ENCODE data around the gene MMD. TPM values are rescaled to one million over a fixed set of nuclear protein-coding genes. Genes with fewer than 3 reads are reported as not detected.
A peak's percentile ranks its signal among the peaks of the same experiment; 100 is the strongest.
"Not testable (repeated sequence)": the region's sequence is repeated elsewhere in the genome, so short reads cannot be mapped to it uniquely, and the experiment has no call there.

MMD gene
- 52.1 and 57.7 TPM in 2 replicates for polyA plus RNA-seq (2013)

GRCh38 chr17:55421179-55421934, at the start of gene MMD:
Gene MMD (minus strand): TSS chr17:55421835. CDS start chr17:55421695, 140 bp downstream.
- peak within 1 kb of the TSS; percentile 87 for H4K91ac ChIP-seq (ENCODE audit: low read depth, low read length)
- peak within 1 kb of the TSS; percentile 90 for H2AK5ac ChIP-seq (ENCODE audit: low read length)
- H3K4me3 ChIP-seq (ENCODE audit: low read depth, low read length): peak within 1 kb of the TSS; percentile 88
- H4K8ac ChIP-seq (ENCODE audit: low read depth, low read length): peak within 1 kb of the TSS; percentile 96
- H3K79me1 ChIP-seq (ENCODE audit: low read length): peaks cover 14% of the 10 kb centered on the region
- H2BK12ac ChIP-seq (ENCODE audit: low read length): peak within 1 kb of the TSS; percentile 86
- H3K4ac ChIP-seq (ENCODE audit: low read depth, low read length): peak within 1 kb of the TSS; percentile 72
- H3K27me3 ChIP-seq (ENCODE audit: insufficient read depth, low read length): no peaks in the 10 kb centered on the region
- DNase-seq: peak; percentile 51 to 64
- peak within 1 kb of the TSS; percentile 27 for H2BK120ac ChIP-seq (ENCODE audit: insufficient read depth, low read length, poor library complexity)
- H3K79me2 ChIP-seq (ENCODE audit: control insufficient read depth, insufficient read depth, low read length, poor library complexity): peaks cover 11% of the 10 kb centered on the region
- H3K9me3 ChIP-seq (ENCODE audit: insufficient read depth, low read depth, low read length): no peaks in the 10 kb centered on the region
- no peaks in the 10 kb centered on the region for H3K36me3 ChIP-seq (ENCODE audit: control insufficient read depth in 1 of 2, insufficient read depth in 2 of 2, low read length in 2 of 2)
- peak within 1 kb of the TSS; percentile 85 for H3K4me2 ChIP-seq (ENCODE audit: low read length)
- H3K18ac ChIP-seq (ENCODE audit: low read length): peak within 1 kb of the TSS; percentile 76
- no CpG with 5 or more reads among the region's 62 CpGs for WGBS (ENCODE audit: extremely low coverage, insufficient coverage, insufficient read length)
- peak within 1 kb of the TSS; percentile 28 for H3K14ac ChIP-seq (ENCODE audit: low read length)
- peak within 1 kb of the TSS; percentile 58 for H4K12ac ChIP-seq (ENCODE audit: low read depth, low read length)
- H2BK5ac ChIP-seq (ENCODE audit: low read depth, low read length, poor library complexity): peak within 1 kb of the TSS; percentile 95
- H3K4me1 ChIP-seq (ENCODE audit: control insufficient read depth in 1 of 2, insufficient read depth in 2 of 2, low read length in 2 of 2): peaks cover 0 to 11% of the 10 kb centered on the region in 2 experiments
- H2AFZ ChIP-seq (ENCODE audit: insufficient read depth, low read length, poor library complexity): peak within 1 kb of the TSS; percentile 53
- H3K27ac ChIP-seq (ENCODE audit: low read depth, low read length): peak within 1 kb of the TSS; percentile 91
- H3K9ac ChIP-seq (ENCODE audit: low read length): peak within 1 kb of the TSS; percentile 81
- no peak within 1 kb of the TSS for H3K23ac ChIP-seq (ENCODE audit: low read length)

- Histone ChIP-seq H3K36me3 (ENCODE audit: control insufficient read depth in 1 of 2, insufficient read depth in 2 of 2, low read length in 2 of 2) (no peaks in the 10 kb centered on the region), H4K91ac (ENCODE audit: low read depth, low read length) (no peak overlapping the region), H3K4ac (ENCODE audit: low read depth, low read length) (no peak overlapping the region), H4K8ac (ENCODE audit: low read depth, low read length) (no peak overlapping the region), H3K79me1 (ENCODE audit: low read length) (no peaks in the 10 kb centered on the region), H3K27me3 (ENCODE audit: insufficient read depth, low read length) (no peaks in the 10 kb centered on the region), H3K4me3 (ENCODE audit: low read depth, low read length) (no peak overlapping the region), H3K18ac (ENCODE audit: low read length) (no peak overlapping the region), H2AK5ac (ENCODE audit: low read length) (no peak overlapping the region), H3K9me3 (ENCODE audit: insufficient read depth, low read depth, low read length) (peaks cover 2% of the 10 kb centered on the region), H3K27ac (ENCODE audit: low read depth, low read length) (no peak overlapping the region), H3K79me2 (ENCODE audit: control insufficient read depth, insufficient read depth, low read length, poor library complexity) (no peaks in the 10 kb centered on the region), H2BK120ac (ENCODE audit: insufficient read depth, low read length, poor library complexity) (no peak overlapping the region), H3K9ac (ENCODE audit: low read length) (no peak overlapping the region), H3K4me2 (ENCODE audit: low read length) (no peak overlapping the region), H2AFZ (ENCODE audit: insufficient read depth, low read length, poor library complexity) (no peak overlapping the region), H2BK12ac (ENCODE audit: low read length) (no peak overlapping the region), H3K23ac (ENCODE audit: low read length) (no peak overlapping the region), H4K12ac (ENCODE audit: low read depth, low read length) (no peak overlapping the region), H2BK5ac (ENCODE audit: low read depth, low read length, poor library complexity) (no peak overlapping the region), H3K4me1 (ENCODE audit: control insufficient read depth in 1 of 2, insufficient read depth in 2 of 2, low read length in 2 of 2) (no peaks in the 10 kb centered on the region), H3K14ac (ENCODE audit: low read length) (no peak overlapping the region)
- WGBS (ENCODE audit: extremely low coverage, insufficient coverage, insufficient read length): no CpG with 5 or more reads among the region's 7 CpGs
- no peak for DNase-seq
Observed at GRCh38 chr17:55466671-55467070, 45.0 kb upstream of the MMD start.

- H4K91ac ChIP-seq (ENCODE audit: low read depth, low read length); H3K79me1 ChIP-seq (ENCODE audit: low read length); H3K36me3 ChIP-seq (ENCODE audit: control insufficient read depth in 1 of 2, insufficient read depth in 2 of 2, low read length in 2 of 2); H2BK5ac ChIP-seq (ENCODE audit: low read depth, low read length, poor library complexity); H3K4me3 ChIP-seq (ENCODE audit: low read depth, low read length); DNase-seq; H3K14ac ChIP-seq (ENCODE audit: low read length); H2BK120ac ChIP-seq (ENCODE audit: insufficient read depth, low read length, poor library complexity); H3K18ac ChIP-seq (ENCODE audit: low read length); H3K4me2 ChIP-seq (ENCODE audit: low read length); H3K23ac ChIP-seq (ENCODE audit: low read length); H2AK5ac ChIP-seq (ENCODE audit: low read length); H3K9ac ChIP-seq (ENCODE audit: low read length); H2BK12ac ChIP-seq (ENCODE audit: low read length); H4K12ac ChIP-seq (ENCODE audit: low read depth, low read length); H3K79me2 ChIP-seq (ENCODE audit: control insufficient read depth, insufficient read depth, low read length, poor library complexity); H4K8ac ChIP-seq (ENCODE audit: low read depth, low read length); H3K27ac ChIP-seq (ENCODE audit: low read depth, low read length); H3K4me1 ChIP-seq (ENCODE audit: control insufficient read depth in 1 of 2, insufficient read depth in 2 of 2, low read length in 2 of 2); H3K9me3 ChIP-seq (ENCODE audit: insufficient read depth, low read depth, low read length); H3K27me3 ChIP-seq (ENCODE audit: insufficient read depth, low read length); H2AFZ ChIP-seq (ENCODE audit: insufficient read depth, low read length, poor library complexity); H3K4ac ChIP-seq (ENCODE audit: low read depth, low read length): not testable (repeated sequence)
- no CpG with 5 or more reads among the region's 4 CpGs for WGBS (ENCODE audit: extremely low coverage, insufficient coverage, insufficient read length)
Observed at GRCh38 chr17:55465771-55466170, 44.1 kb upstream of the MMD start.

- no peak overlapping the region for H3K4me3 ChIP-seq (ENCODE audit: low read depth, low read length)
- H3K79me1 ChIP-seq (ENCODE audit: low read length): no peaks in the 10 kb centered on the region
- H2BK120ac ChIP-seq (ENCODE audit: insufficient read depth, low read length, poor library complexity): no peak overlapping the region
- no peak overlapping the region for H2BK12ac ChIP-seq (ENCODE audit: low read length)
- H2BK5ac ChIP-seq (ENCODE audit: low read depth, low read length, poor library complexity): no peak overlapping the region
- H4K12ac ChIP-seq (ENCODE audit: low read depth, low read length): no peak overlapping the region
- H3K36me3 ChIP-seq (ENCODE audit: control insufficient read depth in 1 of 2, insufficient read depth in 2 of 2, low read length in 2 of 2): no peaks in the 10 kb centered on the region
- no CpG with 5 or more reads among the region's 2 CpGs for WGBS (ENCODE audit: extremely low coverage, insufficient coverage, insufficient read length)
- H3K23ac ChIP-seq (ENCODE audit: low read length): no peak overlapping the region
- H3K9ac ChIP-seq (ENCODE audit: low read length): no peak overlapping the region
- no peaks in the 10 kb centered on the region for H3K27me3 ChIP-seq (ENCODE audit: insufficient read depth, low read length)
- H2AK5ac ChIP-seq (ENCODE audit: low read length): no peak overlapping the region
- no peak overlapping the region for H3K4ac ChIP-seq (ENCODE audit: low read depth, low read length)
- H2AFZ ChIP-seq (ENCODE audit: insufficient read depth, low read length, poor library complexity): no peak overlapping the region
- no peak overlapping the region for H4K91ac ChIP-seq (ENCODE audit: low read depth, low read length)
- H3K4me1 ChIP-seq (ENCODE audit: control insufficient read depth in 1 of 2, insufficient read depth in 2 of 2, low read length in 2 of 2): no peaks in the 10 kb centered on the region
- no peak overlapping the region for H3K4me2 ChIP-seq (ENCODE audit: low read length)
- no peak overlapping the region for H3K14ac ChIP-seq (ENCODE audit: low read length)
- H4K8ac ChIP-seq (ENCODE audit: low read depth, low read length): no peak overlapping the region
- H3K79me2 ChIP-seq (ENCODE audit: control insufficient read depth, insufficient read depth, low read length, poor library complexity): no peaks in the 10 kb centered on the region
- H3K18ac ChIP-seq (ENCODE audit: low read length): no peak overlapping the region
- no peak for DNase-seq
- H3K27ac ChIP-seq (ENCODE audit: low read depth, low read length): no peak overlapping the region
- H3K9me3 ChIP-seq (ENCODE audit: insufficient read depth, low read depth, low read length): peaks cover 2% of the 10 kb centered on the region
Observed at GRCh38 chr17:55463600-55463999, 42.0 kb upstream of the MMD start.
